GM10847 (cell line): Measurements from ENCODE around the gene DAAM2.

ENCODE experiments used
- POLR2A ChIP-seq: IDR thresholded peaks from 2 replicates; pipeline ENCODE4 v1.6.1; 2011; ENCODE audit not compliant: insufficient read length; ENCODE audit errors: extremely low read depth

DAAM2 gene

GRCh38 chr6:39914239-39914638, 122.1 kb downstream of the DAAM2 start:
- no peak for TF ChIP-seq POLR2A

- no peak for TF ChIP-seq POLR2A
Measured at GRCh38 chr6:39915866-39916265, 123.7 kb downstream of the DAAM2 start.

- no peak for TF ChIP-seq POLR2A
Measured at GRCh38 chr6:39917329-39917728, 125.2 kb downstream of the DAAM2 start.

GRCh38 chr6:39917981-39918380, 125.8 kb downstream of the DAAM2 start:
- TF ChIP-seq POLR2A = no peak

GRCh38 chr6:39918831-39919230, 126.7 kb downstream of the DAAM2 start:
- no peak for TF ChIP-seq POLR2A

GRCh38 chr6:39920157-39920556, 128.0 kb downstream of the DAAM2 start:
- no peak for TF ChIP-seq POLR2A

GRCh38 chr6:39922821-39923220, 130.6 kb downstream of the DAAM2 start:
- TF ChIP-seq POLR2A = no peak

- TF ChIP-seq POLR2A = no peak
Measured at GRCh38 chr6:39923394-39923793, 131.2 kb downstream of the DAAM2 start.

- no peak for TF ChIP-seq POLR2A
Measured at GRCh38 chr6:39923861-39924260, 131.7 kb downstream of the DAAM2 start.

GRCh38 chr6:39924283-39924682, 132.1 kb downstream of the DAAM2 start:
- no peak for TF ChIP-seq POLR2A

- no peak for TF ChIP-seq POLR2A
Measured at GRCh38 chr6:39925191-39925930, 133.2 kb downstream of the DAAM2 start.

- TF ChIP-seq POLR2A = no peak
Measured at GRCh38 chr6:39925931-39926290, 133.7 kb downstream of the DAAM2 start.

- TF ChIP-seq POLR2A = no peak
Measured at GRCh38 chr6:39926668-39927067, 134.5 kb downstream of the DAAM2 start.

- no peak for TF ChIP-seq POLR2A
Measured at GRCh38 chr6:39927159-39927558, 135.0 kb downstream of the DAAM2 start.

GRCh38 chr6:39929039-39929732, 137.0 kb downstream of the DAAM2 start:
- no peak for TF ChIP-seq POLR2A

GRCh38 chr6:39929733-39930461, 137.7 kb downstream of the DAAM2 start:
- TF ChIP-seq POLR2A = no peak
